ENCODE measurements around the gene PRSS50.
"Not testable (repeated sequence)": the region's sequence is repeated elsewhere in the genome, so short reads cannot be mapped to it uniquely, and the experiment has no call there.

- TF ChIP-seq POLR2A, CTCF (IDR thresholded peaks at IDR 0.05): not testable (repeated sequence)
These were observed 21.9 kb upstream of the PRSS50 start for GRCh38 chr3:46739565-46739964.

Measured in body of pancreas (tissue), 4 donors.